GM18951 (cell line): ENCODE results near the gene MTA3.
A peak's percentile ranks its signal among the peaks of the same experiment; 100 is the strongest.

Experiments used
- POLR2A ChIP-seq: IDR thresholded peaks from 4 replicates; pipeline ENCODE4 v1.6.1; 2011; ENCODE audit warnings: mild to moderate bottlenecking; ENCODE audit not compliant: insufficient read length, insufficient read depth; ENCODE audit errors: extremely low read depth
- in situ Hi-C: fragments of 300-500 bp; cut with MboI; formaldehyde crosslinking; loops from one replicate; pipeline ENCODE4 v1.12.0; 2022; ENCODE audit warnings: low sequenced_read_pairs, mixed read lengths, inconsistent platforms; ENCODE audit not compliant: unreplicated experiment

The MTA3 gene

GRCh38 chr2:42783511-42783910 lies 215.1 kb downstream of the MTA3 start:
- TF ChIP-seq POLR2A = no peak
- in situ Hi-C loops = no loop called here

- TF ChIP-seq POLR2A = no peak
- in situ Hi-C loops = no loop called here
Observed at GRCh38 chr2:42784204-42784880, 215.9 kb downstream of the MTA3 start.

- TF ChIP-seq POLR2A = no peak
- in situ Hi-C loops = no loop called here
Observed at GRCh38 chr2:42786561-42787345, 218.3 kb downstream of the MTA3 start.

GRCh38 chr2:42787424-42787787 lies 219.0 kb downstream of the MTA3 start:
- no peak for TF ChIP-seq POLR2A
- in situ Hi-C loops = no loop called here

GRCh38 chr2:42787788-42788477 lies 219.5 kb downstream of the MTA3 start:
- in situ Hi-C loops = no loop called here
- no peak for TF ChIP-seq POLR2A

GRCh38 chr2:42788478-42788793 lies 220.0 kb downstream of the MTA3 start:
- in situ Hi-C loops = no loop called here
- TF ChIP-seq POLR2A = no peak

- no peak for TF ChIP-seq POLR2A
- in situ Hi-C loops = no loop called here
Observed at GRCh38 chr2:42788882-42789281, 220.4 kb downstream of the MTA3 start.

GRCh38 chr2:42789751-42790150 lies 221.3 kb downstream of the MTA3 start:
- in situ Hi-C loops = no loop called here
- no peak for TF ChIP-seq POLR2A

- no peak for TF ChIP-seq POLR2A
- in situ Hi-C loops = no loop called here
Observed at GRCh38 chr2:42791606-42792005, 223.2 kb downstream of the MTA3 start.

- in situ Hi-C loops = no loop called here
- no peak for TF ChIP-seq POLR2A
Observed at GRCh38 chr2:42792087-42792582, 223.7 kb downstream of the MTA3 start.

- TF ChIP-seq POLR2A = peak; percentile 75
- in situ Hi-C loops = no loop called here
Observed at GRCh38 chr2:42792583-42793333, 224.3 kb downstream of the MTA3 start, which contains the start of gene HAAO. HAAO (minus strand) TSS chr2:42792583; CDS start chr2:42792536, 47 bp downstream.

GRCh38 chr2:42793334-42794270 lies 225.2 kb downstream of the MTA3 start:
- no peak for TF ChIP-seq POLR2A
- in situ Hi-C loops = no loop called here

- in situ Hi-C loops = no loop called here
- TF ChIP-seq POLR2A = no peak
Observed at GRCh38 chr2:42794271-42795046, 226.0 kb downstream of the MTA3 start.
